Gastroesophageal sphincter (tissue), 4 donors: ENCODE data around the gene SPTBN5. TPM values are rescaled to one million over a fixed set of nuclear protein-coding genes. Genes with fewer than 3 reads are reported as not detected.

Source experiments
- ATAC-seq: fragments of 150-250 bp; one replicate; pipeline ENCODE4 v1.9.1; 2016; ENCODE audit warnings: mild to moderate bottlenecking, moderate library complexity
- H3K27ac ChIP-seq, 4 donors: fragments of 200-600 bp; sonication (generic) in 3 of 4; 1 replicate in 3 of 4; 2 replicates in 1 of 4; pipeline ENCODE4 v1.5.1; 2016 to 2019
- H3K27me3 ChIP-seq: fragments of 200-600 bp; sonication (generic); one replicate; pipeline ENCODE4 v1.5.1; 2019
- H3K36me3 ChIP-seq, 2 donors: fragments of 200-600 bp; sonication (generic); one replicate each; pipeline ENCODE4 v1.5.1; 2019; ENCODE audit warnings: control low read depth in 1 of 2
- H3K4me1 ChIP-seq, 3 donors: fragments of 200-600 bp; sonication (generic); 1 replicate in 2 of 3; 2 replicates in 1 of 3; pipeline ENCODE4 v1.5.1; 2016 to 2019; ENCODE audit warnings: control low read depth in 2 of 3
- H3K4me3 ChIP-seq, 2 donors: fragments of 200-600 bp; sonication (generic); one replicate each; pipeline ENCODE4 v1.5.1; 2019; ENCODE audit warnings: mild to moderate bottlenecking in 1 of 2, moderate library complexity in 1 of 2
- H3K9me3 ChIP-seq, 3 donors: fragments of 200-600 bp; sonication (generic); one replicate each; pipeline ENCODE4 v1.5.1; 2017 to 2019; ENCODE audit warnings: control low read depth in 2 of 3
- CTCF ChIP-seq, 4 experiments: fragments of 200-600 bp in 2 of 4; fragments of 450-650 bp in 2 of 4; sonication (generic) in 1 of 4; IDR thresholded peaks; one replicate each; pipeline ENCODE4 v1.5.1; 2017 to 2019; ENCODE audit warnings: antibody characterized with exemption in 4 of 4, mild to moderate bottlenecking in 2 of 4, moderate library complexity in 2 of 4
- EP300 ChIP-seq: sonication (generic); formaldehyde crosslinking; IDR thresholded peaks from one replicate; pipeline ENCODE4 v1.6.1; 2017; ENCODE audit warnings: antibody characterized with exemption, mild to moderate bottlenecking
- POLR2A ChIP-seq, 2 donors: fragments of 450-650 bp; IDR thresholded peaks; one replicate each; pipeline ENCODE4 v1.6.1; 2017; ENCODE audit warnings: antibody characterized with exemption in 2 of 2, mild to moderate bottlenecking in 2 of 2, moderate library complexity in 1 of 2
- POLR2AphosphoS5 ChIP-seq: sonication (generic); formaldehyde crosslinking; IDR thresholded peaks from one replicate; pipeline ENCODE4 v1.6.1; 2017; ENCODE audit warnings: antibody characterized with exemption
- WGBS, 2 donors: methylation state at CpG; one replicate each; pipeline ENCODE4 v1.1.5; 2018; ENCODE audit warnings: low coverage in 1 of 2; 5-methylcytosine and 5-hydroxymethylcytosine counted together
- small RNA-seq, 4 donors: library from RNA; depleted of rRNA; stranded (forward); fragments of <200 nt; gene quantifications; one replicate each; pipeline ENCODE3, GENCODE V24; 2016
- total RNA-seq, 4 donors: library from RNA; depleted of rRNA; stranded (reverse); fragments of >200 nt; gene quantifications; one replicate each; pipeline ENCODE4 v1.1.0, GENCODE V29; 2016

Gene SPTBN5
- total RNA-seq, 4 donors from 2014 or later, result 0.13 to 0.93 (median 0.38) TPM

- WGBS, 2 donors, result 79 to 80% methylated on average over 2 to 3 of the region's 3 CpGs
- no peaks in the 10 kb centered on the region for H3K27me3 ChIP-seq
- H3K27ac ChIP-seq, result peak overlapping the region in 3 of 4 donors; percentile 51 to 83 (median 82)
- peaks cover 0 to 71% (median 30%) of the 10 kb centered on the region in 3 donors for H3K4me1 ChIP-seq
- H3K9me3 ChIP-seq, result no peaks in the 10 kb centered on the region
- no peak for ATAC-seq
- no peak overlapping the region for H3K4me3 ChIP-seq
- peaks cover 0 to 26% of the 10 kb centered on the region in 2 donors for H3K36me3 ChIP-seq
- TF ChIP-seq POLR2A (IDR thresholded peaks at IDR 0.05), result no peak
- TF ChIP-seq CTCF (IDR thresholded peaks at IDR 0.05), result no peak
- TF ChIP-seq EP300, result no peak
- no peak for TF ChIP-seq POLR2AphosphoS5
These were observed 91.9 kb downstream of the SPTBN5 start for GRCh38 chr15:41801850-41802455.

- no peaks in the 10 kb centered on the region for H3K27me3 ChIP-seq
- peaks cover 0 to 71% (median 31%) of the 10 kb centered on the region in 3 donors for H3K4me1 ChIP-seq
- no peak for ATAC-seq
- no peaks in the 10 kb centered on the region for H3K9me3 ChIP-seq
- H3K4me3 ChIP-seq, result no peak overlapping the region
- 72 to 100% methylated on average over 1 to 3 of the region's 3 CpGs for WGBS, 2 donors
- TF ChIP-seq CTCF (IDR thresholded peaks at IDR 0.05), result no peak
- TF ChIP-seq POLR2A (IDR thresholded peaks at IDR 0.05), result no peak
- TF ChIP-seq POLR2AphosphoS5, result no peak
- TF ChIP-seq EP300, result no peak
- peaks cover 0 to 26% of the 10 kb centered on the region in 2 donors for H3K36me3 ChIP-seq
- peak overlapping the region in 2 of 4 donors; percentile 18 to 51 for H3K27ac ChIP-seq
These were observed 92.7 kb downstream of the SPTBN5 start for GRCh38 chr15:41801185-41801584.

GRCh38 chr15:41799488-41799805 is 94.4 kb downstream of the SPTBN5 start:
- H3K36me3 ChIP-seq, result peaks cover 0 to 26% of the 10 kb centered on the region in 2 donors
- no peak for TF ChIP-seq CTCF (IDR thresholded peaks at IDR 0.05)
- H3K27me3 ChIP-seq, result no peaks in the 10 kb centered on the region
- no peak overlapping the region for H3K4me3 ChIP-seq
- no peaks in the 10 kb centered on the region for H3K9me3 ChIP-seq
- H3K27ac ChIP-seq, result peak overlapping the region in 1 of 4 donors; percentile 27
- H3K4me1 ChIP-seq, result peaks cover 0 to 65% (median 25%) of the 10 kb centered on the region in 3 donors
- WGBS, 2 donors, result 93% methylated on average over 4 of the region's 5 CpGs; no CpG with 5 or more reads in 1 of the 2 donors
- ATAC-seq, result no peak

GRCh38 chr15:41798607-41799487 is 95.0 kb downstream of the SPTBN5 start:
- H3K4me1 ChIP-seq, result peaks cover 0 to 64% (median 19%) of the 10 kb centered on the region in 3 donors
- ATAC-seq, result no peak
- H3K27ac ChIP-seq, result peak overlapping the region in 3 of 4 donors; percentile 14 to 27 (median 22)
- H3K4me3 ChIP-seq, result no peak overlapping the region
- WGBS, 2 donors, result 74 to 76% methylated on average over 4 to 8 of the region's 9 CpGs
- TF ChIP-seq EP300, result no peak
- no peak for TF ChIP-seq POLR2A (IDR thresholded peaks at IDR 0.05)
- TF ChIP-seq POLR2AphosphoS5, result no peak
- no peak for TF ChIP-seq CTCF (IDR thresholded peaks at IDR 0.05)
- H3K9me3 ChIP-seq, result no peaks in the 10 kb centered on the region
- no peaks in the 10 kb centered on the region for H3K27me3 ChIP-seq
- H3K36me3 ChIP-seq, result peaks cover 0 to 26% of the 10 kb centered on the region in 2 donors

Small RNA genes lying within 50 kb of the gene (small RNA-seq; reads per million reads assigned to genes)
- gene JMJD7-PLA2G4B, result 0 reads per million in 4 donors
- 0 to 0.09 (median 0) reads per million in 4 donors for gene MIR4310
- 0 reads per million in 4 donors for gene RNA5SP393

Other genes with a start within 250 kb of the SPTBN5 start
- 10 to 100 TPM; 29.4 to 59.2 (median 44.9) TPM for gene MGA, start 233.6 kb downstream of the SPTBN5 start, total RNA-seq
- 10 to 100 TPM; 25.1 to 48.9 (median 30.6) TPM for gene MAPKBP1, start 119.6 kb downstream of the SPTBN5 start, total RNA-seq
- gene JMJD7, start 66.0 kb downstream of the SPTBN5 start, total RNA-seq, result 10 to 100 TPM in 1 of 4 donors, 1 to 10 TPM in 3; 6.1 to 12.8 (median 9.3) TPM
- 1 to 10 TPM; 2.5 to 7.0 (median 3.6) TPM for gene PLA2G4B, start 55.2 kb downstream of the SPTBN5 start, total RNA-seq
- 10 to 100 TPM in 3 of 4 donors, 1 to 10 TPM in 1; 10.0 to 25.4 (median 20.3) TPM for gene EHD4, start 78.5 kb upstream of the SPTBN5 start, total RNA-seq
- gene PLA2G4E, start 127.0 kb upstream of the SPTBN5 start, total RNA-seq, result under 1 TPM in 2 of 4 donors, not detected in 2; 0.08 to 0.67 TPM
- gene PLA2G4D, start 200.5 kb upstream of the SPTBN5 start, total RNA-seq, result not detected